ENCODE measurements around the gene SALL1. TPM values are rescaled to one million over a fixed set of nuclear protein-coding genes. Genes with fewer than 3 reads are reported as not detected.

Gene SALL1
- total and polyA plus RNA-seq, 2 experiments from 2014 or later = 9.4 to 22.7 TPM

DNA sequence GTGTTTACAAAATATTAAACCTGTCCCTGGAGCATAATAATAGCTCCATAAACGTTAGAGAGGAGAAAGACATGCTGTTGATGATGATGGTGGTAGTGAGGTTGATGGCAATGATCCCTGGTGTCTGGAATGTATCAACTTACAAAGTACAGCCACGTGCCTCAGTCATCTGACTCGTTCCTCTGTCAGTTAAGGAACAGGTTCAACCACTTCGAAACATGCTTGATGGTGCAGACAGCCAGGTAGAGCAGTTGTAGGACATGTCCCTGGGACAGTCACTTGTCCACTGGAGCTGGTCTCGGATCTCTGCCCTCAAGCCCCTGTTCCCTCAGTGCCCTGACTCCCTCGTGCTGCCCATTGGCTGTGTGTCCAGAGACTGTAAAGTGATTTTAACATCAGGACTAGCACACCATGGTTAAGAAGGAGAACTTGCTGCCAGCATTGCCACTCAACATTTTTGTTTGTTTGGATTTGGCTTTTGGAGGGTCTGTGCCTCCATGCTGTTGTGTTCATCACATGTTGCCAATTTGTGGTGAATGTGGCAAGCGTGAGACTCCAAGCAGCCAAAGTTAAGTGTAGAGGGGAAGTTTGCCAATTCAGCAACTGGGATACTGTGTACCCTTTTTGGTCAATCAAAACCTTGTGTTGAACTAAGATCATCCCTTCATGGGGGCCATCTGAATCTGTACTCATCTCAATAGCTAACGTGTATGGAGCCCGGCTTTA, 16.3 kb upstream of the SALL1 start (continued):
- no peak for TF ChIP-seq REST (IDR thresholded peaks at IDR 0.05; ENCODE audit: unreplicated experiment)
- no peak for TF ChIP-seq CTCF (conservative IDR thresholded peaks at IDR 0.05; ENCODE audit: low read depth in 2 of 2)
- TF ChIP-seq JUNB (IDR thresholded peaks at IDR 0.05; ENCODE audit: unreplicated experiment) = no peak
- no peak for TF ChIP-seq EZH2 (IDR thresholded peaks at IDR 0.05; ENCODE audit: low read depth, unreplicated experiment)
- no peak for TF ChIP-seq ETS1 (IDR thresholded peaks at IDR 0.05)
- no peak for TF ChIP-seq CREB1 (CRISPR knock-in tag; IDR thresholded peaks at IDR 0.05; ENCODE audit: low read depth)
- no peak for TF ChIP-seq EZH2phosphoT487 (IDR thresholded peaks at IDR 0.05; ENCODE audit: unreplicated experiment)
- no peak for TF ChIP-seq POLR2AphosphoS5 (IDR thresholded peaks at IDR 0.05; ENCODE audit: low read depth)
- TF ChIP-seq NANOG (IDR thresholded peaks at IDR 0.05; ENCODE audit: borderline replicate concordance) = no peak

DNA sequence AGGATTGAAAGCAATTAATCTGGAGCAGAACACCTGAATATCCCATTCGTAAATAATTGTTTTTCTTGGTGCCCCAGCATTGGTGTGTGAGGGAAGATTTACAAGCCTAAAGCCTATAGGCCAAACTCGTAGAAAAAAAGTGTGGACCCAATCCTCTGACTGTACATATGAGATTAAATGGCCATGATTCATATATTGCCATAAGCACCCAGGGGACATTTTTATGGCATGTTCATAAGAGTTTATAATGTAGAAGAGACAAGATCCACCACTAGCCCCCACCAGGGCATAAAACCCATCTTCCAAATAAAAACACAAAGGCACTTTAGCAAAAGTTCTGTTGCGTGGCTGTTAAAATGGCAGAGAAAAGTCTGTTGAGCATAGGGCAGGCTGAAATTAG, 15.5 kb upstream of the SALL1 start:
- no peaks in the 10 kb centered on the region for H3K9me2 ChIP-seq (ENCODE audit: insufficient read depth)
- Mint-ChIP-seq H3K4me1 (peaks cover 15% of the 10 kb centered on the region), H3K27me3 (ENCODE audit: insufficient read depth, low read depth, poor library complexity) (peaks cover 5% of the 10 kb centered on the region), H3K9me3 (peaks cover 19% of the 10 kb centered on the region), H3K4me3 (no peak overlapping the region), H3K27ac (no peak overlapping the region; the same call in 1 of the 2 replicates), H3K36me3 (ENCODE audit: low read depth) (peaks cover 17% of the 10 kb centered on the region)
- ATAC-seq (no peak), DNase-seq (ENCODE audit: low spot score) (no peak)
- H3K4me3 ChIP-seq = no peak overlapping the region
- H3K79me2 ChIP-seq (replicated peaks; ENCODE audit: insufficient read depth) = no peaks in the 10 kb centered on the region
- peak overlapping the region; percentile 2; the same call in 1 of the 2 replicates for H2AFZ ChIP-seq
- H3K4me2 ChIP-seq = no peak overlapping the region
- H3F3A ChIP-seq (replicated peaks; ENCODE audit: low read depth) = no peaks in the 10 kb centered on the region
- no peak overlapping the region for H3K27ac ChIP-seq (ENCODE audit: low read depth)
- H4K20me1 ChIP-seq (replicated peaks; ENCODE audit: insufficient read depth) = no peaks in the 10 kb centered on the region
- H3K4me1 ChIP-seq (ENCODE audit: insufficient read depth) = peaks cover 7% of the 10 kb centered on the region; the same call in 1 of the 2 replicates
- H3K36me3 ChIP-seq (ENCODE audit: insufficient read depth) = no peaks in the 10 kb centered on the region
- no peaks in the 10 kb centered on the region for H3K27me3 ChIP-seq (ENCODE audit: insufficient read depth)
- no peak for TF ChIP-seq STAT1 (IDR thresholded peaks at IDR 0.05; ENCODE audit: unreplicated experiment)
- TF ChIP-seq CTCF (conservative IDR thresholded peaks at IDR 0.05; ENCODE audit: low read depth in 2 of 2) = no peak
- TF ChIP-seq ZNF114 (CRISPR knock-in tag; IDR thresholded peaks at IDR 0.05) = no peak
- no peak for TF ChIP-seq NANOG (IDR thresholded peaks at IDR 0.05; ENCODE audit: borderline replicate concordance)
- no peak for TF ChIP-seq EZH2phosphoT487 (IDR thresholded peaks at IDR 0.05; ENCODE audit: unreplicated experiment)
- TF ChIP-seq POLR2AphosphoS5 (IDR thresholded peaks at IDR 0.05; ENCODE audit: low read depth) = no peak
- no peak for TF ChIP-seq ZNF331 (CRISPR knock-in tag; IDR thresholded peaks at IDR 0.05; ENCODE audit: low read depth)
- TF ChIP-seq JUNB (IDR thresholded peaks at IDR 0.05; ENCODE audit: unreplicated experiment) = no peak
- no peak for TF ChIP-seq CREB1 (CRISPR knock-in tag; IDR thresholded peaks at IDR 0.05; ENCODE audit: low read depth)
- TF ChIP-seq EZH2 (IDR thresholded peaks at IDR 0.05; ENCODE audit: low read depth, unreplicated experiment) = no peak
